HFF-Myc (cell line): ENCODE data around the gene ESR1.
A peak's percentile ranks its signal among the peaks of the same experiment; 100 is the strongest.
"Not testable (repeated sequence)": the region's sequence is repeated elsewhere in the genome, so short reads cannot be mapped to it uniquely, and the experiment has no call there.

Experiments
- DNase-seq: peaks from one replicate; pipeline ENCODE4 v3.0.0-alpha.2; 2011; ENCODE audit warnings: low read depth; ENCODE audit errors: extremely low read depth
- H3K4me3 ChIP-seq: replicated peaks from 2 replicates; pipeline ENCODE4 v1.5.1; 2011; ENCODE audit warnings: low read depth, mild to moderate bottlenecking, control low read depth, low read length
- CTCF ChIP-seq: IDR thresholded peaks from 2 replicates; pipeline ENCODE4 v1.5.1; 2012; ENCODE audit warnings: mild to moderate bottlenecking, low read depth, low read length, control low read depth; ENCODE audit errors: missing control alignments

ESR1 gene

GRCh38 chr6:151835396-151835795, 27.9 kb downstream of the ESR1 start:
- no peak for TF ChIP-seq CTCF
- no peak for DNase-seq
- no peak overlapping the region for H3K4me3 ChIP-seq

GRCh38 chr6:151837223-151837622, 29.7 kb downstream of the ESR1 start:
- no peak for TF ChIP-seq CTCF
- H3K4me3 ChIP-seq: no peak overlapping the region
- DNase-seq: no peak

GRCh38 chr6:151842816-151843215, 35.3 kb downstream of the ESR1 start:
- H3K4me3 ChIP-seq: no peak overlapping the region
- TF ChIP-seq CTCF: no peak
- DNase-seq: no peak

GRCh38 chr6:151847064-151847463, 39.6 kb downstream of the ESR1 start:
- TF ChIP-seq CTCF: no peak
- DNase-seq: peak; percentile 32
- H3K4me3 ChIP-seq: no peak overlapping the region

- DNase-seq: no peak
- no peak overlapping the region for H3K4me3 ChIP-seq
- TF ChIP-seq CTCF: no peak
Measured at GRCh38 chr6:151850479-151851003, 43.1 kb downstream of the ESR1 start.

GRCh38 chr6:151858294-151858693, 50.8 kb downstream of the ESR1 start:
- DNase-seq: no peak
- TF ChIP-seq CTCF: no peak
- H3K4me3 ChIP-seq: no peak overlapping the region

GRCh38 chr6:151862461-151862860, 55.0 kb downstream of the ESR1 start:
- DNase-seq: no peak
- no peak for TF ChIP-seq CTCF
- H3K4me3 ChIP-seq: no peak overlapping the region

- DNase-seq: not testable (repeated sequence)
Measured at GRCh38 chr6:151867361-151867869, 59.9 kb downstream of the ESR1 start.

More at GRCh38 chr6:151867361-151867869, 59.9 kb downstream of the ESR1 start:
- H3K4me3 ChIP-seq: not testable (repeated sequence)
